Skeletal muscle satellite cell (primary cell): ENCODE measurements around the gene PDE6B.

Source experiments
- H3K27me3 ChIP-seq: 2 replicates; pipeline ENCODE4 v1.7.0; 2013; ENCODE audit warnings: low read length; ENCODE audit not compliant: control insufficient read depth, insufficient read depth
- H3K36me3 ChIP-seq: 2 replicates; pipeline ENCODE4 v1.7.0; 2013; ENCODE audit warnings: mild to moderate bottlenecking, control low read depth, low read length; ENCODE audit not compliant: insufficient read depth
- H3K4me1 ChIP-seq: 2 replicates; pipeline ENCODE4 v1.7.0; 2013; ENCODE audit warnings: low read length; ENCODE audit not compliant: control insufficient read depth, insufficient read depth
- H3K4me2 ChIP-seq: 2 replicates; pipeline ENCODE4 v1.7.0; 2013; ENCODE audit warnings: mild to moderate bottlenecking, low read length
- H3K4me3 ChIP-seq: 2 replicates; pipeline ENCODE4 v1.7.0; 2013; ENCODE audit warnings: low read length
- H3K9ac ChIP-seq: 2 replicates; pipeline ENCODE4 v1.7.0; 2013; ENCODE audit warnings: mild to moderate bottlenecking, low read depth, low read length, moderate library complexity
- H3K9me3 ChIP-seq: replicated peaks from 2 replicates; pipeline ENCODE4 v1.7.0; 2013; ENCODE audit warnings: mild to moderate bottlenecking, control low read depth, low read length

PDE6B gene

GRCh38 chr4:627347-628125 is 2.2 kb downstream of the PDE6B start:
- H3K27me3 ChIP-seq, result peaks cover 12% of the 10 kb centered on the region
- no peaks in the 10 kb centered on the region for H3K4me1 ChIP-seq
- H3K36me3 ChIP-seq, result no peaks in the 10 kb centered on the region
- H3K4me3 ChIP-seq, result no peak overlapping the region
- H3K4me2 ChIP-seq, result no peak overlapping the region
- no peak overlapping the region for H3K9ac ChIP-seq
- no peaks in the 10 kb centered on the region for H3K9me3 ChIP-seq

- Histone ChIP-seq H3K4me2 (no peak overlapping the region), H3K36me3 (no peaks in the 10 kb centered on the region), H3K9ac (no peak overlapping the region), H3K9me3 (no peaks in the 10 kb centered on the region), H3K4me1 (no peaks in the 10 kb centered on the region), H3K4me3 (no peak overlapping the region), H3K27me3 (peaks cover 12% of the 10 kb centered on the region)
Observed at GRCh38 chr4:628311-628741, 3.0 kb downstream of the PDE6B start.

- no peak overlapping the region for H3K9ac ChIP-seq
- H3K4me3 ChIP-seq, result no peak overlapping the region
- H3K27me3 ChIP-seq, result peaks cover 12% of the 10 kb centered on the region
- no peaks in the 10 kb centered on the region for H3K4me1 ChIP-seq
- no peak overlapping the region for H3K4me2 ChIP-seq
- no peaks in the 10 kb centered on the region for H3K9me3 ChIP-seq
- no peaks in the 10 kb centered on the region for H3K36me3 ChIP-seq
Observed at GRCh38 chr4:628821-629635, 3.7 kb downstream of the PDE6B start.

GRCh38 chr4:629636-629914 is 4.2 kb downstream of the PDE6B start:
- peaks cover 12% of the 10 kb centered on the region for H3K27me3 ChIP-seq
- no peaks in the 10 kb centered on the region for H3K36me3 ChIP-seq
- H3K9me3 ChIP-seq, result no peaks in the 10 kb centered on the region
- no peak overlapping the region for H3K9ac ChIP-seq
- H3K4me2 ChIP-seq, result no peak overlapping the region
- no peaks in the 10 kb centered on the region for H3K4me1 ChIP-seq
- H3K4me3 ChIP-seq, result no peak overlapping the region

GRCh38 chr4:629915-630641 is 4.7 kb downstream of the PDE6B start:
- no peaks in the 10 kb centered on the region for H3K36me3 ChIP-seq
- H3K4me1 ChIP-seq, result no peaks in the 10 kb centered on the region
- H3K27me3 ChIP-seq, result peaks cover 12% of the 10 kb centered on the region
- no peak overlapping the region for H3K4me3 ChIP-seq
- H3K4me2 ChIP-seq, result no peak overlapping the region
- H3K9ac ChIP-seq, result no peak overlapping the region
- H3K9me3 ChIP-seq, result no peaks in the 10 kb centered on the region

- no peak overlapping the region for H3K4me3 ChIP-seq
- no peak overlapping the region for H3K9ac ChIP-seq
- H3K36me3 ChIP-seq, result no peaks in the 10 kb centered on the region
- no peak overlapping the region for H3K4me2 ChIP-seq
- peaks cover 12% of the 10 kb centered on the region for H3K27me3 ChIP-seq
- no peaks in the 10 kb centered on the region for H3K4me1 ChIP-seq
- H3K9me3 ChIP-seq, result no peaks in the 10 kb centered on the region
Observed at GRCh38 chr4:630656-631055, 5.3 kb downstream of the PDE6B start.

- H3K4me3 ChIP-seq, result no peak overlapping the region
- no peak overlapping the region for H3K9ac ChIP-seq
- H3K27me3 ChIP-seq, result peaks cover 20% of the 10 kb centered on the region
- H3K4me2 ChIP-seq, result no peak overlapping the region
- H3K36me3 ChIP-seq, result no peaks in the 10 kb centered on the region
- H3K9me3 ChIP-seq, result no peaks in the 10 kb centered on the region
- H3K4me1 ChIP-seq, result no peaks in the 10 kb centered on the region
Observed at GRCh38 chr4:632196-632790, 6.9 kb downstream of the PDE6B start.

- Histone ChIP-seq H3K27me3 (peaks cover 27% of the 10 kb centered on the region), H3K4me2 (no peak overlapping the region), H3K4me1 (no peaks in the 10 kb centered on the region), H3K9ac (no peak overlapping the region), H3K4me3 (no peak overlapping the region), H3K9me3 (no peaks in the 10 kb centered on the region), H3K36me3 (no peaks in the 10 kb centered on the region)
Observed at GRCh38 chr4:632926-633325, 7.6 kb downstream of the PDE6B start.

GRCh38 chr4:633406-633805 is 8.0 kb downstream of the PDE6B start:
- no peaks in the 10 kb centered on the region for H3K9me3 ChIP-seq
- H3K4me1 ChIP-seq, result no peaks in the 10 kb centered on the region
- H3K4me3 ChIP-seq, result no peak overlapping the region
- H3K4me2 ChIP-seq, result no peak overlapping the region
- peaks cover 28% of the 10 kb centered on the region for H3K27me3 ChIP-seq
- no peak overlapping the region for H3K9ac ChIP-seq
- no peaks in the 10 kb centered on the region for H3K36me3 ChIP-seq

GRCh38 chr4:633976-634598 is 8.7 kb downstream of the PDE6B start:
- Histone ChIP-seq H3K9me3 (no peaks in the 10 kb centered on the region), H3K9ac (no peak overlapping the region), H3K4me3 (no peak overlapping the region), H3K4me2 (no peak overlapping the region), H3K27me3 (peaks cover 28% of the 10 kb centered on the region), H3K4me1 (no peaks in the 10 kb centered on the region), H3K36me3 (no peaks in the 10 kb centered on the region)

- Histone ChIP-seq H3K4me3 (no peak overlapping the region), H3K36me3 (no peaks in the 10 kb centered on the region), H3K9ac (no peak overlapping the region), H3K27me3 (peaks cover 27% of the 10 kb centered on the region), H3K4me2 (no peak overlapping the region), H3K9me3 (no peaks in the 10 kb centered on the region), H3K4me1 (no peaks in the 10 kb centered on the region)
Observed at GRCh38 chr4:634599-634985, 9.2 kb downstream of the PDE6B start.
